ENCODE results near the gene RPL7A. TPM values are rescaled to one million over a fixed set of nuclear protein-coding genes. Genes with fewer than 3 reads are reported as not detected.
A peak's percentile ranks its signal among the peaks of the same experiment; 100 is the strongest.

Gene RPL7A
- total RNA-seq, 2 experiments from 2014 or later = 3,340 to 3,454 TPM

GRCh38 chr9:133361507-133362092 lies 13.6 kb downstream of the RPL7A start:
- no peaks in the 10 kb centered on the region for H3K27me3 Mint-ChIP-seq
- no peaks in the 10 kb centered on the region for H3K9me3 Mint-ChIP-seq
- H3K4me1 Mint-ChIP-seq (ENCODE audit: low read depth) = peaks cover 55% of the 10 kb centered on the region
- DNase-seq = no peak
- CTCF ChIA-PET = interaction anchor here (7.6 kb wide), 1 partner anchor 10 kb away, joined by 69 read pairs; no protein-coding TSS in a partner anchor
- H3K27ac Mint-ChIP-seq = peak overlapping the region; percentile 85
- peaks cover 60% of the 10 kb centered on the region for H3K36me3 Mint-ChIP-seq
- POLR2A ChIA-PET = interaction anchor here (14.0 to 14.2 kb wide), 2 partner anchors 7 kb away, joined by 381 read pairs; partner anchors contain the start of genes MED22, RPL7A, SURF1 and SURF2
- intact Hi-C loops (cut with micrococcal nuclease) = no loop called here
- H3K4me3 Mint-ChIP-seq = no peak overlapping the region

DNA sequence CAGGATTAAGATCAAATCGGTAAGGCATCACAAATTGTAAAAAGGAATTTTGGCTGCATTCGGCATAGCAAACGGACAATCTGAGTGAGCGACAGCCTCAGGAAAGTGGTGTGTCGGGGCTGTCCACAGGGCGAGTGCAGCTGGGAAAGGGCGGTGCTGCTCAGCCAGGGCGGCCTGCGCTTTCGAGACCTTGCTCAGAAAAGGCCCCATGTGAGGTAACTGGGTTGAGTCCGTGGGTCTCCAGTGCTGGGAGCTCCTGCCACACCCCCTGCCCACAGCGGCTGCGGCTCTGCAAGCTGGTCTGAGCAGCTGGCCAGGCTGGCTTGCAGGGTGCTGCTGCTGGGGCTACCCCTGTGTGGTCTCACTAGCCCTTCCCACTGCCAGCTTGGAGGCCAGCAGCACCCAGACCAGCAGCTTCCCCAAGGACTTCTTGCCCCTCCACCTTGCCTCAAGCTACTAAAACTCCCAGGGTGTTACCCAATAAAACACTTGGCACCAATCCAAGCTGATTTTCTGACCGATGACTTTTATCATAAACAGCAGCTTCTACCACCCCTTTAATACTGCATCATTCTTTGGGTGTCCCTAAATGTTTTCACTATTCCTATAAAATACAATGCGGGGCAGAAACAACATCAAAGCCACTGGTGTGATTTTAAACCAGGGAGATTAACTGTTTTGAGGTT lies 14.5 kb downstream of the RPL7A start:
- ChIA-PET POLR2A (interaction anchor here (1.7 to 14.2 kb wide), 2 partner anchors 8 to 10 kb away, joined by 7 to 381 read pairs; partner anchors contain the start of genes MED22, RPL7A, SURF1 and SURF2), CTCF (interaction anchor here (1.1 kb wide), 1 partner anchor 8 kb away, joined by 4 read pairs; no protein-coding TSS in a partner anchor)
- no peaks in the 10 kb centered on the region for H3K9me3 Mint-ChIP-seq
- H3K27me3 Mint-ChIP-seq = no peaks in the 10 kb centered on the region
- no peak overlapping the region for H3K4me3 Mint-ChIP-seq
- no peak for DNase-seq
- H3K4me1 Mint-ChIP-seq (ENCODE audit: low read depth) = peaks cover 53% of the 10 kb centered on the region
- H3K36me3 Mint-ChIP-seq = peaks cover 68% of the 10 kb centered on the region
- H3K27ac Mint-ChIP-seq = no peak overlapping the region
- intact Hi-C loops (cut with micrococcal nuclease) = no loop called here

DNA sequence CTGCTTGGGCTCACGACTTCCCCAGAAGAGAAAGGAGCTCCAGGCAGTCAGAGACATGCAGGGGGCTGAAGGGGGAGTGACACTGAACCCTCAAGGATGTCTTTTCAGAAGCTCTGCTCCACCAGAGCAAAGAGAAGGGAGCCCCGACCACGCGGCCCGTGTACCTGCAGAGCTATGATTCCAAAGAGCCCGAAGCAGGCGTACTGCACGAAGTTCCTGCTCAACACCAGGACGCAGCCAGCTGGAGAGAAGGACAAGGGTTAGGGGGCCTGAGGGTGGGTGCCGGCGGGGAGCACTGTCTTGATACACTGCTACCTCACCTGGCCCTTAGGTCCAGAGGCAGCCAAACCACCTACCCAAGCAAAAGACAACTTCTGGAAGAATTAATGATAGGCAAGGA lies 18.4 kb downstream of the RPL7A start:
- ChIA-PET CTCF (interaction anchor here (1.1 to 1.4 kb wide), 2 partner anchors 11 to 120 kb away, joined by 3 read pairs; partner anchors contain the start of gene SURF1), POLR2A (interaction anchor here (1.0 to 14.2 kb wide), 2 partner anchors 12 to 19 kb away, joined by 4 to 381 read pairs; partner anchors contain the start of genes MED22, RPL7A, SURF1 and SURF2)
- no peaks in the 10 kb centered on the region for H3K9me3 Mint-ChIP-seq
- H3K4me3 Mint-ChIP-seq = no peak overlapping the region
- H3K36me3 Mint-ChIP-seq = peaks cover 87% of the 10 kb centered on the region
- H3K27me3 Mint-ChIP-seq = no peaks in the 10 kb centered on the region
- no peak overlapping the region for H3K27ac Mint-ChIP-seq
- no peak for DNase-seq
- H3K4me1 Mint-ChIP-seq (ENCODE audit: low read depth) = peaks cover 55% of the 10 kb centered on the region
- intact Hi-C loops (cut with micrococcal nuclease) = no loop called here

DNA sequence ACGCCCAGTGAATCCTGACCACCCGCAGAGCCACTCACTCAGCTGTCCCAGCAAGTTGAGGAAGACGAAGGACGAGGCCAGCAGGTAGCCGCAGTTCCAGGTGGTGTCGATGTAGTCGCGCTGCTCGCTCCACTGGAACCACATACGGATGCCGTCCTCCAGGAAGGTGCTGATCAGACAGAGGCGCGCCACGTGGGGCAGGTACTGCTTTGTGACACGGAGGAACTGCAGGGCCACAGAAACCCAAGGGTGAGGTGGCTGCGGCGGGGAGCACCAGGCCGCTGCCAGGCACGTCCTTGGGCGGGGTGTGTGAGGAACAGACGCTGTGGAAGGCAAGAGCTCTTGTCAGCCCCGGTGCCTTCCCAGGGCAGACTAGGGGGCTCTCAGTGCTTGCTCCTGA lies 19.2 kb downstream of the RPL7A start:
- H3K27me3 Mint-ChIP-seq = no peaks in the 10 kb centered on the region
- intact Hi-C loops (cut with micrococcal nuclease) = no loop called here
- no peak for DNase-seq
- H3K4me3 Mint-ChIP-seq = no peak overlapping the region
- H3K36me3 Mint-ChIP-seq = peaks cover 87% of the 10 kb centered on the region
- H3K4me1 Mint-ChIP-seq (ENCODE audit: low read depth) = peaks cover 56% of the 10 kb centered on the region
- no peaks in the 10 kb centered on the region for H3K9me3 Mint-ChIP-seq
- ChIA-PET CTCF (no interaction called here), POLR2A (interaction anchor here (14.2 kb wide), 1 partner anchor 13 kb away, joined by 381 read pairs; the partner anchor contains the start of genes MED22, RPL7A, SURF1 and SURF2)
- no peak overlapping the region for H3K27ac Mint-ChIP-seq

- H3K36me3 Mint-ChIP-seq = peaks cover 88% of the 10 kb centered on the region
- H3K4me1 Mint-ChIP-seq (ENCODE audit: low read depth) = peaks cover 61% of the 10 kb centered on the region
- DNase-seq = no peak
- peak overlapping the region; percentile 96 for H3K27ac Mint-ChIP-seq
- CTCF ChIA-PET = interaction anchor here (1.0 to 1.1 kb wide), 2 partner anchors 8 to 12 kb away, joined by 3 to 10 read pairs; partner anchors contain the start of genes SURF1 and SURF2
- POLR2A ChIA-PET = interaction anchor here (14.2 kb wide), 1 partner anchor 13 kb away, joined by 381 read pairs; the partner anchor contains the start of genes MED22, RPL7A, SURF1 and SURF2
- H3K4me3 Mint-ChIP-seq = no peak overlapping the region
- no peaks in the 10 kb centered on the region for H3K27me3 Mint-ChIP-seq
- intact Hi-C loops (cut with micrococcal nuclease) = no loop called here
- H3K9me3 Mint-ChIP-seq = no peaks in the 10 kb centered on the region
Measured at GRCh38 chr9:133367778-133368177, 19.8 kb downstream of the RPL7A start.

DNA sequence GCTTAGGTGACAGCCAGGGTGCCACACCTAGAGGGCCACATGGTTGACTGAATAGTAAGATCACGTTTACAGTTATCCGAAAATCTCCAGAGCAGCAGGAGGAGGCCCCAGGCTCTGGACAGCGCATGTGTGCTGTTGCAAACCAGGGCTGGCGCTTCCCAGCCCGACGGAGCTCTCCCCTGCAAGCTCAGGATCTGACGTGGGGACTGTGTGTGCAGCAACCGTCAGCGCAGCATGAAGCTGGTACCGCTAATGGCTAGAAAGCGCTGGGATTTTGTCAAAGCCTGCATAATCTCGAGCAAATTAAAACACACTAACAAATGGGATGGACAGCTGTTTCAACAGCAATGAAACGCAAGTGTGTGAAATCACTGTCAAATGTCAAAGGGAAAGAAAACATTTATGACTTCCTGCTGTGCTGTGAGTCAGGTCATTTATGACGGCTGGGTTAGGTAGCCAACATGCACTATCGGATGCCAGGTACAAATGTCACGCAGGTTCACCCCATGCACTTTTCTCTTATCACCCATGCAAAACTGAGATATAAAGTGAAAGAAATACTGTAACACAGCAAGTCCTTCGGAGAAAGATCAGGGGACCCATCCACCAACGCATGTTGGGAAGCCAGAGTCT lies 20.3 kb downstream of the RPL7A start:
- Mint-ChIP-seq H3K27me3 (no peaks in the 10 kb centered on the region), H3K36me3 (peaks cover 89% of the 10 kb centered on the region), H3K4me3 (peak overlapping the region; percentile 63), H3K9me3 (no peaks in the 10 kb centered on the region), H3K27ac (peak overlapping the region; percentile 96), H3K4me1 (ENCODE audit: low read depth) (peaks cover 65% of the 10 kb centered on the region)
- intact Hi-C loops (cut with micrococcal nuclease) = no loop called here
- CTCF ChIA-PET = interaction anchor here (1.0 to 1.1 kb wide), 2 partner anchors 9 to 12 kb away, joined by 3 to 10 read pairs; partner anchors contain the start of genes SURF1 and SURF2
- DNase-seq = no peak
- POLR2A ChIA-PET = interaction anchor here (14.2 kb wide), 1 partner anchor 14 kb away, joined by 381 read pairs; the partner anchor contains the start of genes MED22, RPL7A, SURF1 and SURF2

DNA sequence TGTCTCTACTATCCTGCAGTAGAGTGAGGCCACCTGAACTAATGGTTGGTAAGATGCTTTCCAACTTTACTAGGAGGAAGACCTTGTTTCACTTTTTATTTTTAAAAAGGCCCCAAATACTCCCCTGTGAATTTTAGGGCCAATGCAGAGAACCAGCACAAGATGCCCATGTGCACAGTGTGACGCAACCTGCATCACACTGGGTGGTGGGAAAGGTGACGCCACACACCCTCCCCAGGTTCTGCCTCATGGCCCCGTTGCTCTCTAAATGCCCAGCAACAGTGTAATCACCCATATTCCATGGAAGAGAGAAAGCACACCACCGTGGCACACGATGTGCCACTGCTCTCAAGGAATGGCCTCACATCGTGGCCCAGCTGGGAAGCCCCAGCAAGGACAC lies 21.4 kb downstream of the RPL7A start:
- POLR2A ChIA-PET = interaction anchor here (4.9 to 14.2 kb wide), 2 partner anchors 15 to 48 kb away, joined by 15 to 381 read pairs; partner anchors contain the start of genes MED22, REXO4, RPL7A and SURF1
- no peaks in the 10 kb centered on the region for H3K9me3 Mint-ChIP-seq
- peaks cover 84% of the 10 kb centered on the region for H3K36me3 Mint-ChIP-seq
- DNase-seq = no peak
- H3K27me3 Mint-ChIP-seq = no peaks in the 10 kb centered on the region
- H3K27ac Mint-ChIP-seq = peak overlapping the region; percentile 96
- intact Hi-C loops (cut with micrococcal nuclease) = no loop called here
- CTCF ChIA-PET = interaction anchor here (4.1 to 6.5 kb wide), 2 partner anchors 12 to 20 kb away, joined by 69 to 76 read pairs; partner anchors contain the start of genes MED22, RPL7A, SURF1 and SURF2
- peaks cover 71% of the 10 kb centered on the region for H3K4me1 Mint-ChIP-seq (ENCODE audit: low read depth)
- peak overlapping the region; percentile 77 for H3K4me3 Mint-ChIP-seq

GRCh38 chr9:133369933-133370332 lies 21.9 kb downstream of the RPL7A start:
- peak; percentile 83 for DNase-seq
- no peaks in the 10 kb centered on the region for H3K27me3 Mint-ChIP-seq
- ChIA-PET CTCF (interaction anchor here (0.8 to 6.5 kb wide), 3 partner anchors 12 to 37 kb away, joined by 3 to 76 read pairs (median 69); partner anchors contain the start of genes MED22, RPL7A, SURF1 and SURF2), POLR2A (interaction anchor here (1.5 to 14.2 kb wide), 3 partner anchors 16 to 255 kb away, joined by 3 to 381 read pairs (median 15); partner anchors contain the start of genes MED22, REXO4, RPL7A and SURF1)
- intact Hi-C loops (cut with micrococcal nuclease) = loop anchor here (2.0 to 10.0 kb wide), 3 partner anchors 49 to 1025 kb away; partner anchors contain the start of gene REXO4
- peak overlapping the region; percentile 96 for H3K27ac Mint-ChIP-seq
- H3K4me3 Mint-ChIP-seq = peak overlapping the region; percentile 77
- H3K36me3 Mint-ChIP-seq = peaks cover 87% of the 10 kb centered on the region
- peaks cover 74% of the 10 kb centered on the region for H3K4me1 Mint-ChIP-seq (ENCODE audit: low read depth)
- H3K9me3 Mint-ChIP-seq = no peaks in the 10 kb centered on the region

- H3K9me3 Mint-ChIP-seq = no peaks in the 10 kb centered on the region
- no peaks in the 10 kb centered on the region for H3K27me3 Mint-ChIP-seq
- H3K27ac Mint-ChIP-seq = peak overlapping the region; percentile 96
- H3K4me3 Mint-ChIP-seq = peak overlapping the region; percentile 77
- peak; percentile 76 for DNase-seq
- peaks cover 74% of the 10 kb centered on the region for H3K4me1 Mint-ChIP-seq (ENCODE audit: low read depth)
- H3K36me3 Mint-ChIP-seq = peaks cover 82% of the 10 kb centered on the region
- intact Hi-C loops (cut with micrococcal nuclease) = loop anchor here (1.0 to 10.0 kb wide), 8 partner anchors 14 to 1024 kb away; partner anchors contain the start of genes CACFD1, MED22, REXO4 and RPL7A
- ChIA-PET POLR2A (interaction anchor here (0.8 to 14.2 kb wide), 7 partner anchors 16 to 340 kb away, joined by 3 to 381 read pairs (median 3); partner anchors contain the start of genes GTF3C5, MED22, REXO4 and RPL7A), CTCF (interaction anchor here (0.8 to 6.5 kb wide), 9 partner anchors 8 to 51 kb away, joined by 3 to 76 read pairs (median 5); partner anchors contain the start of genes MED22, RPL7A, SURF1 and SURF2)
Measured at GRCh38 chr9:133370685-133371084, 22.7 kb downstream of the RPL7A start.

GRCh38 chr9:133371261-133371711 lies 23.3 kb downstream of the RPL7A start:
- DNase-seq = peak; percentile 94
- intact Hi-C loops (cut with micrococcal nuclease) = loop anchor here (1.0 to 10.0 kb wide), 8 partner anchors 15 to 1024 kb away; partner anchors contain the start of genes CACFD1, MED22, REXO4 and RPL7A
- peaks cover 68% of the 10 kb centered on the region for H3K4me1 Mint-ChIP-seq (ENCODE audit: low read depth)
- ChIA-PET POLR2A (interaction anchor here (0.8 to 14.2 kb wide), 7 partner anchors 17 to 341 kb away, joined by 3 to 381 read pairs (median 3); partner anchors contain the start of genes GTF3C5, MED22, REXO4 and RPL7A), CTCF (interaction anchor here (0.8 to 6.5 kb wide), 9 partner anchors 9 to 50 kb away, joined by 4 to 76 read pairs (median 5); partner anchors contain the start of genes MED22, RPL7A, SURF1 and SURF2)
- H3K27me3 Mint-ChIP-seq = no peaks in the 10 kb centered on the region
- peak overlapping the region; percentile 96 for H3K27ac Mint-ChIP-seq
- peaks cover 77% of the 10 kb centered on the region for H3K36me3 Mint-ChIP-seq
- H3K9me3 Mint-ChIP-seq = no peaks in the 10 kb centered on the region
- H3K4me3 Mint-ChIP-seq = peak overlapping the region; percentile 77

All from activated CD4-positive, alpha-beta memory T cell treated with anti-CD3 and anti-CD28 coated beads for 36 hours (primary cell).